ENCODE data around the gene TYROBP.

Gene TYROBP

DNA sequence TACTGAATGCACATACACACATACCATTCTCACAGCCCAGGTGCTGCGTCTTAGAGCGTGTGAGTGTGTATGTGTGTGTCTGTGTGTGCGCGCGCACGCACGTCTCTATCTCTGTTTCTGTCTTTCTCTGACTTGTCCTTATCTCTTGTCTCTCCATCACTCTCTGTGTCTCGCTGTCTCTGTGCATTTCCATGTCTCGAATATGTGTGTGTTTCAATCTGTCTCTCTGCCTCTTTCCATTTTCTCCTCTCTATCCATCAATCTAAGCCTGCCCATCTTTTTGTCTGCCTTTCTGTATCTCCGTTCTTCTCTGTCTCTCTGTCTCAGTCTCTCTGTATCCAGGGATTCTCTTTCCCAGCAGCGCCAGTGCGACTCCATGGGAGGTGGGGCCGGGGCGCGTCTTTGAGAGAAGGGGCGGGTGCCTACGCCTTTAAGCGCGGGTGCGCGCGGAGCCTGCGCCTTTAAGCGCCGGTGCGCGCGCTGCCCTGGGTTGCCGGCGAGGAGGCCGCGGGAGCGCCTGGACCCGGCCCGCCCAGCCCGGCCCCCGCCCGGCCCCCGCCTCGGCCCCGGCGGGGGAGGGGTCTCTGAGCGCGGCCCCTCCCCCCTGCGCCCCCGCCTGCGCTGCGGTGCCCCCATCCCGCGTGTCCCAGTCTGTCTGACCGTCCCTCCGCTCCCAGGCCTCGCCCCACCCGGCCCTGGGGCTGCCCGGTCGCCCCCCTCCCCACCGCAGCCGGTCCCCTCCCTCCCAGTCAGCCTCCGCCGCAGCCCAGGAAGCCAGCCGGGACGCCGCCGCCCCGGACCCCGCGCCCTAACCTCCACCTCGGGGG lies 28.0 kb upstream of the TYROBP start, which contains the start of gene LRFN3:
Gene LRFN3 (plus strand): TSS at position 464 of the 827 bp plus-strand sequence. CDS start 3,052 bp downstream, outside the sequence.
- H3K9me3 ChIP-seq, result no peaks in the 10 kb centered on the region
- intact Hi-C loops (cut with DNase I; ENCODE audit: low total_unique reads), result no loop called here
- no peak for TF ChIP-seq CTCF (IDR thresholded peaks at IDR 0.05)
- peak within 1 kb of the TSS; percentile 84 to 88 for H3K4me3 ChIP-seq
- H3K27me3 ChIP-seq, result no peaks in the 10 kb centered on the region
- peaks cover 0 to 44% (median 36%) of the 10 kb centered on the region in 4 donors for H3K4me1 ChIP-seq
- peak; percentile 66 to 84 for DNase-seq
- peak within 1 kb of the TSS; percentile 91 to 97 for H3K27ac ChIP-seq
- peaks cover 0 to 28% (median 20%) of the 10 kb centered on the region in 3 donors for H3K36me3 ChIP-seq

DNA sequence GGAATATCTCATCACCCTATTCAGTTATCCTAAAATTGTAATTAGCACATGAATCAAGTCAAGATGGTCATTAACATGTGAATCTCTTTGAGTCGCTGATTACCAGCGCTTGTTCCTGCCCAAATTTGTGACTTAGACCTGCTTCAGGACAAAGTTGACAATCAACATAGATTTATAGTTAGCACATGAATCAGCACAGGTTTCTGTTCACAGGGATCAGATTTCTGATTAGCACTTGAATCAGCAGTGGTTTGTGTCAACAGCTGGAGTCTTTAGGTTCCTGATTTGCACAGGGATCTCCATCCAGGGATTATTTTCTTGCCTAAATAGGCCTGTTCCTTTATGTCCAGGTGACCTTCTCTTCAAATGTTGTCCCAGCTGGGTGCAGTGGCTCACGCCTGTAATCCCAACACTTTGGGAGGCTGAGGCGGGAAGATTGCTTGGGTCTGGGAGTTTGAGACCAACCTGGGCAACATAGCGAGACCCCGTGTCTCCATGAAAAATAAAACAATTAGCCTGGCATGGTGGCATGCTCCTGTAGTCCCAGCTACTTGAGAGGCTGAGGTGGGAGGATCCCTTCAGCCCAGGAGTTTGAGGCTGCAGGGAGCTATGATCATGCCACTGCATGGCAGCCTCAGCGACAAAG lies 24.3 kb upstream of the TYROBP start:
- Histone ChIP-seq H3K4me1 (peaks cover 0 to 32% (median 25%) of the 10 kb centered on the region in 4 donors), H3K27ac (no peak overlapping the region), H3K36me3 (no peaks in the 10 kb centered on the region), H3K9me3 (no peaks in the 10 kb centered on the region), H3K27me3 (no peaks in the 10 kb centered on the region), H3K4me3 (no peak overlapping the region)
- DNase-seq, result no peak
- intact Hi-C loops (cut with DNase I; ENCODE audit: low total_unique reads), result no loop called here
- no peak for TF ChIP-seq CTCF (IDR thresholded peaks at IDR 0.05)

DNA sequence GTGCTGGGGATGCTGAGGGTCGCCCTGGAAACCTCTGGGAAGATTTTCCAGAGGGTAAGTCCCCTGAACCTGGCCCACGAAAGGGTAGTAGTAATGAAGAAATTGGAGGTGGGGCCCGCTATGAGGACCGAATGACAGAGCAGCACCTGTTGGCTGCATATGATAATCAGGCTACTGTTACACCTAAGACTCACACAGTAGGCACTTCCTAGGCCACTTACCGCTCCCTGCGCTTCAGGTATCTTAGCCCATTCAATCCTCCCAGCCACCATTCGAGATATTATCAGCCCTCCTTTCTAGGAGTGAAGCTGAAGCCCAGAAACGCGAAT lies 23.7 kb upstream of the TYROBP start:
- Histone ChIP-seq H3K36me3 (no peaks in the 10 kb centered on the region), H3K9me3 (no peaks in the 10 kb centered on the region), H3K4me3 (no peak overlapping the region), H3K27me3 (no peaks in the 10 kb centered on the region), H3K27ac (no peak overlapping the region), H3K4me1 (peaks cover 0 to 26% (median 19%) of the 10 kb centered on the region in 4 donors)
- TF ChIP-seq CTCF (IDR thresholded peaks at IDR 0.05), result no peak
- intact Hi-C loops (cut with DNase I; ENCODE audit: low total_unique reads), result no loop called here
- no peak for DNase-seq

GRCh38 chr19:35931161-35931873 lies 23.2 kb upstream of the TYROBP start:
- Histone ChIP-seq H3K36me3 (no peaks in the 10 kb centered on the region), H3K9me3 (no peaks in the 10 kb centered on the region), H3K27ac (peak overlapping the region; percentile 8 to 56), H3K27me3 (no peaks in the 10 kb centered on the region), H3K4me1 (peaks cover 0 to 22% (median 15%) of the 10 kb centered on the region in 4 donors), H3K4me3 (no peak overlapping the region)
- intact Hi-C loops (cut with DNase I; ENCODE audit: low total_unique reads), result no loop called here
- DNase-seq, result peak; percentile 99 to 100
- peak; percentile 87 to 97 for TF ChIP-seq CTCF (IDR thresholded peaks at IDR 0.05)

GRCh38 chr19:35929876-35930275 lies 21.8 kb upstream of the TYROBP start:
- Histone ChIP-seq H3K4me3 (no peak overlapping the region), H3K27me3 (peaks cover 0 to 11% of the 10 kb centered on the region in 2 donors), H3K27ac (no peak overlapping the region), H3K36me3 (no peaks in the 10 kb centered on the region), H3K4me1 (peaks cover 0 to 11% (median 5%) of the 10 kb centered on the region in 4 donors), H3K9me3 (peaks cover 0 to 8% (median 0%) of the 10 kb centered on the region in 3 donors)
- intact Hi-C loops (cut with DNase I; ENCODE audit: low total_unique reads), result loop anchor here (5.0 kb wide), 1 partner anchor 48 kb away; no protein-coding TSS in a partner anchor
- no peak for TF ChIP-seq CTCF (IDR thresholded peaks at IDR 0.05)
- DNase-seq, result no peak
